ENCODE results near the gene IGF2.

GRCh38 chr11:2158966-2159365, 19.8 kb upstream of the IGF2 start:
- TF ChIP-seq CTCF (IDR thresholded peaks at IDR 0.05): no peak
- no peak for TF ChIP-seq POLR2A (IDR thresholded peaks at IDR 0.05)
- no peak for TF ChIP-seq EP300 (IDR thresholded peaks at IDR 0.05)
